Limb (tissue), 2 donors: Measurements from ENCODE around the gene RILP.

Experiments
- DNase-seq, 2 donors: peaks; one replicate each; pipeline ENCODE4 v3.0.0-alpha.2; 2016; ENCODE audit errors: extremely low spot score in 2 of 2

Gene RILP

DNA sequence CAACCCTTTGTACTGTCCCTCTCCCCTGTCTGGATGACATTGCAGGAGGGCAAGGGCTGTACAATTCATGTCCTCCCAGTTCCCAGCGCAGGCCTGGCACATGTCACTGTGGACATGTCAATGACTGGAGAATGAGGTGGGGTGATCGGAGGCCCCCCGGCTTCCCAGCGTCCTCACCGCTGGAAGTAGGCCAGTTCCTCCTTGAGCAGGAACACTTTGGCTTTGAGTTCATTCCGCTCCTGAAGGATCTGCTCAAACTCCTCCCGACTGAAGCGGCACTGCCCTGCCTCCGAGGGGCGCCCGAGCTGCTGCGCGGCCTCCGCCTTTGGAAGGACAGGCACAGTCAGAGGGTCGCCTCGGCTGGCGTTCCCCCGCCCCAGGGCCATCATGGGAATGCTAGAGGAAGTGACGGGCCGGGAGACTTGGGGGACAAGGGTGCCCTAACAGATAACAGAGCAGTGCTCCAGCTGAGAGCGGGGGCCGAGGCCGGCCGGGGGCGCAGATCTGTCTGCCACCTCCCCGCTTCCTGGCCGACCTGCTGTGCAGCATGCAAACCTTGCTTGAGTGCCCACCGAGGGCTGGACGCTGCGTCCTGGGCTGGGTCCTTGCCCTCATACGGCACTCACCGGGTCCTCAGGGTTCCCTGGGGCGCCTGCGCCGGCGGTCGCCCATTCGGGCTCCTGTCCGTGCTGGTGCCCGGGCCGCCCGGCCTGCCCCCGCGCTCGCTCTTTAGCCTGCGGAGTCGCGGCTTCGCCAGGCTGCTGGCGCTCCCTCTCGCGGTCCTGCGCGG, 1.3 kb downstream of the RILP start:
- peak; percentile 9 to 43 for DNase-seq

DNA sequence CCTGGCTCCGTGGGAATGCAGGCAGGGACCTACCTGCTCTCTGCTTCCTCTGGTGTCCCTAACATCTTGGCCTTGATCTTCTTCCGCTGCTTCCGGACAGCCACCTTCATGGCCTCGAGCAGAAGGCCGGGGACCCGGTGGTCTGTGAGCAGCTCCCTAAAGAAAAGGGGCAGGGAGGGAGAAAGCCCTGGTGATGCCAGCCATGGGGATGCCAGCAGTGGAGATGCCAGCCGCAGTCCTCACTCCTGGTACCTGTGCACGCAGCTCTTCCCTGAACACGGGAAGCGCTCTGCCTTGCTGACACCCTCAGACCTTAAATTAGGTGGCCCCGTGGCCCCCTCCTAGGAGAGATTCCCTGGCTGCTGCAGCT, 1.9 kb downstream of the RILP start:
- no peak for DNase-seq

DNA sequence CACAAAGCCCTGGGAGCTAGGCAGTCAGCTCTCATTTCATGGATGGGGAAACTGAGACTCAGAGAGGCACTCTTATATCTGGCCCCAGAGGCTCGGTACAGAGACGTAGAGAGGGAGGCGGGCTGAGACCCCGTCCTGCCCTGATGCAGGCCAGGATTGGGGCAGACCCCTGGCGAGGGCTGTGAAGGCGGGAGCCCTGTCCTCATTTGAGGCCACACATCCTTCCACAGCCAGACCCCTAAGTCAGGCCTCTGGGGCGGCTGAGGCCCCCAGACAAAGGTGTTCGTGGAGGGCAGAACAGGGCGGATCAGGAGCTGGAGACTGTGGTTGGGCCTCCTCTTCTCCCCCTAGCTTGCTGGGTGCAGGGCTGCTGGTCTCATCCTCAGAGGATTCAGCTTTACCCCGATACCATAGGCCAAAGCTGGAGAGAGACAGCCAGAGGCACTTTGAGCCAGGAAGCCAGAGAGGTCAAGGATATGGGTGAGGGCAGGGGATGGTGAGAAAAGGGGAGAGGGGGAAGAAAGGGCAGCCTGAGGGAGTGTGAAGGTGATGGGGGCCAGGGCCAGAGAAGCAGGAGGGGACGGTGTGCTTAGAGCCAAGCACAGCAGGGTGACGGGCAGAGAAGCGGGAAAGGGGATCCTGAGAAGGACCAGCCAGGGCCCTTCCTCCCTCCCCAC, 3.3 kb downstream of the RILP start:
- DNase-seq = no peak

DNA sequence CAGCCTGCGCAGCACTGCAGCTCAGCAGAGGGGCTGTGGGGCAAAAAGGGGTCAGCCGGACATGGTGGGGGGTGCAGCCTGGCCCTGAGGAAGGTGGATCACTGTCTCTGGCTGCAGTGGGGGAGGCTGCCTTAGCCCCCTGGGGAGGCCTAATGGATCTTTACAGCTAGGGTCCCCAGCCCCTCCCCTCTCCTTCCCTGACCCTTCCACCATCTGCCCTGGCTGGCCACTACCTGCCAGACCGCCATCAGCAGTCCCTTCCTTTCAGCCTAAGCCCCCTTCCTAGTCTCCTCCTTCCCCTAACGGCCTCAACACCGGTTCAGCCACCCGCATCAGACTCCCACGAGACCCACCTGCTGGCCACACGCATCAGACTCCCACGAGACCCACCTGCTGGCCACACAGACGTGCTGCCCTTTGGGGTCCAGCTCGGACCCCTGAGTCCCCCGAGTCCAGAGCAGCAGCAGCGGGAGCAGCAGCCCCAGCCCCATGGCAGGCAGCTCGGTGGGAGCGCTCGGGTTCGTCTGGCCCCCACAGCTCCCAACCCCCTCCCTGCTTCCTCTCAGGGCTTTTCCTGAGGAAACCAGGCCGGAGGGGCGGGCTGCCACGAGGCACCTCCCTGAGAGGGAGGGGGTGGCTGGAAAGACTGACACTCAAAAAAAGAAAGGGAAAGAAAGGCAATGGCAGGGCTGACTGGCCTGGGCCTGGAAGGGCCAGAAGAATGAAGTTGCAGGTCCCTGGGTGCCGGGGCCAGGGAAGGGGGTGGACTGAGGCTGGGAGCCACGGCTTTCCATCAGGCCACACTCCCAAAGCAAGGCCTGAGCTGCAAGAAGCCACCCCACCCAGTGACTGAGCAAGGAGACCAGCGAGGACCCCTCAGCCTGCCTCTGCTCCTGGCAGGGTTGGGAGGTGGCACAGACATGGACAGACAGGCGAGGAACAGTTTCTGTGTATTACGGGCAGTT, 4.2 kb downstream of the RILP start, which contains the start of gene SCARF1:
Gene SCARF1 (minus strand): TSS at position 526 of the 965 bp plus-strand sequence. CDS start 35 bp downstream, at position 491.
- DNase-seq = peak in 1 of 2 donors; percentile 48

DNA sequence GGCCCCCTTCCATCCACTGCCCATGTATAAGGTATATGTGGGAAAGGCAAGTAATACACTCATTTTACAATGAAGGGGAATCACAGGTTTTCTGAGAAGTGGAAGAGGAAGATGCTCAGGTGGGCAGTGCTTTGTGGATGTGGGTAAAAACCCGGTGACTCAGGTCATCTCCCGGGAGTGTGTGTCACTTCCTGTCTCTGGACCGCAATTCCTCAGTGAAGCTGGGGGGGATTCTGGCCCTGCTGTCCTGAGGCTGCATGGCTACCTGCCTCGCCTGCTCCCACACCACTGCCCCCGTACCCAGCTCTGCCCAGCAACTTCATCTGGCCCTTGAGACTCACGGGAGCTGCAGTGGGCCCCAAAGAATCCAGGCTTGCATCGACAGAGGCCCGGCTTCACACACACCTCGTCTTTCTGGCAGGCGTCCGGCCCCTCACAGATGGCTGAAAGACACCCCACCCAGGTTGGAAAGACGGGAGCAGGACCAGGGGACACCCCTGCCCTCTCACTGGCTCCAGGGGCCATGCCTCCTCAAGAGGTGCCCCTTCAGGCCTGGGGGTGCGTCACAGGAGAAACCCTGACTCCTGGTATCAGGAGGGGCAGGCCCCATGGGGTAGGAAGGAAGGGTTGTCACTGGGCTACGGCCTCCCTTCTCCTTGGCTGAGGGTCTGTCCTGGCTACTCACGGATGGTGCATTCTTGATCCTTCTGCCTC, 5.0 kb downstream of the RILP start:
- no peak for DNase-seq

DNA sequence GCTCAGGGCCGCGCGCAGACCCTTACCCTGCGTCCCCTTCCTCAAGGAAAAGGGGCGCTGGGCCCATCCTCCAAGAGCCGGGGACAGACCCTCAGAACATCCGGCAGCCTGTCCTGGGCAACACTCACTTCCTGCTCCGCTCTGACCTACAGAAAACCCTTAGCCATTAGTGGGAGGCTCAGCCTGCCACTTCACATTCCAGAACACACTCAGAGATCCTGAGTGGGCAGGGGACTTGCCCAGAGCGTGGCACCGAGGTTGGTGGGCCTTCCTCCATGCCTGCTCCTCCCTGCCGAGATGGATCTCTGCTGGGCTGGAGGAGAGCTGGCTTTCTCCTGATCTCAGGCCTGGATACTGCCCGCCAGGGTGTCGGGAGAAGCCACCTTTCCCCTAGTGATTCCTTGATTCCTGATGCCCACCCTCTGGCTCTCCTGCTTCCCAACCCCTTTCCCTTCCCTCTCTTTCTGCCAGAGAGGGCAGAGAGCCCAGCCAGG, 5.6 kb downstream of the RILP start:
- DNase-seq = no peak

DNA sequence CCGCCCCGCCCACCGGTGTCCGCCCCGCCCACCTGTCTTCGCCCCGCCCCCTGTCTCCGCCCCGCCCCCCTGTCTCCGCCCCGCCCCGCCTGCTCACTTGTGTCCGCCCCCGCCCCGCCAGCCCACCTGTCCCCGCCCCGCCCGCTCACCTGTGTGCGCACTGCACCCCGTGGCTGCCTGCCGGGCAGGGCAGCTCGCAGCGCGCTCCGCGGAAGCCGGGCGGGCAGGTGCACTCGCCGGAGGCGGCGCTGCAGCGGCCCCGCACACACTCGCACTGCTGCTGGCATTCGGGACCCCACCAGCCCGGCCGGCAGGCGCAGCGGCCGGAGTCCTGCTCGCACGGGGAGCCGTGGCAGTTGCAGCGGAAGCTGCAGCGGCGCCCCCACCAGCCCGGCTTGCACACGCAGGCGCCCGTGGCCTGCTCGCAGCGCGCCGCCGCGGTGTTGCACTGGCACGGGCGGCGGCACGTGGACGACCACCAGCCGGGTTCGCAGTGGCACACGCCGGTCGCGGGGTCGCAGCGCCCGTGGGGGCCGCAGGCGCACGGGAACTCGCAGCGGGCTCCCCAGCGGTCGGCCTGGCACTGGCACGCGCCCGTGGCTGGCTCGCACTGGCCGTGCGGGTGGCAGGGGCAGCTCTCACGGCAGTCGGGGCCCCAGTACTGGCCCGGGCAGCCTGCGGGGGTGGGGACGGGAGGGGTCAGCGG, 6.2 kb downstream of the RILP start:
- DNase-seq = peak in 1 of 2 donors; percentile 68

DNA sequence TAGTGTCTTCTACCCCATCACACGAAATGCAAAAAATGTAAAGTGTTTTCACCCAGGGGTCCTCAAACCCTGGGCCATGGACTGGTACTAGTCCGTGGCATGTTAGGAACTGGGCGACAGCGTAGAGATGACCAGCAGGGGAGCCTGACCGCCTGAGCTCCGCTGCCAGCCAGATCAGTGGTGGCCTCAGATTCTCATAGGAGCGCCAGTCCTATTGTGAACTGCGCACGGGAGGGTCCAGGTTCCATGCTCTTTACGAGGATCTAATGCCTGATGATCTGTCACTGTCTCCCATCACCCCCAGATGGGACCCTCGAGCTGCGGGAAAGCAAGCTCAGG, 8.6 kb downstream of the RILP start:
- no peak for DNase-seq

DNA sequence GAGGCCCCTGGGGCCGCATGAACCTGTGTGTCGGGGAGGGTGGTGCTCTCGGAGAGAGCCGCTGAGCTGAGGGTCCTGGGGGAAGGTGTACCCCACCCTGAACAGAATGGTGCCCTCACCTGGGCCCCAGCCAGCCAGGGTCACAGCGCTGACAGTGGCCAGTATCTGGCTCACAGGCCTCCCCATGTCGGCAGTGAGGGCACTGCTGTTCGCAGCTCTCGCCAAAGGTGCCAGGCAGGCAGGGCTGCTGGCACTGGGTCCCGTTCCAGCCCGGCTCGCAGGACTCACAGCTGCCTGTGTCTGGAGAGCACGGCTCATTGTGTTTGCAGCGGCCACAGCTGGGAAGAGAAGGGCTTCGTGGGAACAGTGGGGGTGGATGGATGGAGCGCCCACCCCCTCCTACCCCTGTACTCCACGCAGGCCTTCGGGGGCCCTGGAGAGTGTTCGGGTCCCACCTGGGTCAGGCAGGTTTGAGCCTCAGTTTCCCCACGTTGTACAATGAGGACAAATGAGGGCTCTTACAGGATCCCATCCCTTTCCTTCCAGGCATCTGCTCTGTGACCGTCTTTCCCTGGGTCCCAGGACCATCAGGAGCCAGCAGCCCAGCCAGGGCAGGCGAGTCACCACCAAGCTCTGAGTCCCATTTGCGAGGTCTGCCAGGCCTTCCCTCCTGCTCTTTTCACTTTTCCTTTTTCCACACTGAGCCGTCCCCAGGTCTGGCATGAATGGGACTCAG, 9.2 kb downstream of the RILP start:
- no peak for DNase-seq

DNA sequence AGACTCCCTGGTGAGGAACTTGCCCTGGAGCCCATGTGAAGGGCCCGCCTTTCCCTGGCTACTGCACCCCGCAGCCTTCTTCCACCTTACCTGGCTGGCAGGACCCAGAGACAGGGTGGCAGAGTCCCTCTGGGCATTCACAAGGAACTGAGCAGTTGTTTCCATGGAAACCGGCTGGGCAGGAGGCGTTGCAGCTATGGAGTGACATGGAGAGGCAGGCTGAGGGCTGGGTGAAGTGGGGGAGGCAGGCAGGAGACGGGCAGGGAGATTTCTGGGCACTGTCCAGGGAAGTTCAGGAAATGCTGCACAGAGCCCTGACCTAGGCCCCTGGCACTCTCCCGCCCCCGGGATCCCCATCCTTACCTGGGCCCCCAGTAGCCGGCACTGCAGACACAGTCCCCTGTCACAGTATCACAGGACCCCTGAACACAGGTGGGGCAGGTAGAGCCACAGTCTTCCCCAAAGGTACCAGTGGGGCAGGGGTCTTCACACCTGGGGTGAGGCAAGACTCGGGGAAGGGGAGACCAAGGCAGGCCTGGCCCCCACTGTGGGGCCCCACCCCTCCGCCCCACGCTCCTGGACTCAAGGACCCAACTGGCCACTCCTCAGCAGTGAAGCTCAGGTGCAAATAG, 10.0 kb downstream of the RILP start:
- DNase-seq = no peak

DNA sequence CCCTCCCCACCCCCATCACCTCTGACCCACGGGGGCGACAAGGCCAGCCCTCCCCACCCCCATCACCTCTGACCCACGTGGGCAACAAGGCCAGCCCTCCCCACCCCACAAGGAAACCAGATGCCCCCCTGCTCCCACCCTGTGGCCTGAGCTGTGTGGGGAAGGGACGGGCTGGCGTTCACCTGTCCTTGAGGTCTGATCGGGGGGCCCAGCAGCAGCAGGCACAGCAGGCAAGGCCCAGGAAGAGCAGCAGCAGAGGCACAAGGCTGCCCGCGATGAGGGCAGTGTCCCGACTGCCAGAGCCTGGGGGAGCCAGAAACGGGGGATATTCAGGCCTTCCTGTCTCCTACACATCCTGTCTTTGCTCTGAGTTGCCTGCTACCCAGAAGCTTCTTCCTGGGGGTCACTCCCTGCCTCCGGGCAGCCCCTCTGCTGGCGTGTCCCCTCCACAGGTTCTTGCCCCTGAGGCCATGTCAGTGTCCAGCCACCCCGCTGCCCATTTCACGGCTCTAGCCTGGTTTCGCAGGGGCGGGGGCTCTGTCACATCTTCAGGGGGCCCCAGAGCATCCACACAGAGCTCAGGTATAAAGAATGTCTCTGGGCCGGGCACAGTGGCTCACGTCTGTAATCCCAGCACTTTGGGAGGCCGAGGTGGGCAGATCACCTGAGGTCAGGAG, 10.9 kb downstream of the RILP start:
- DNase-seq = no peak

DNA sequence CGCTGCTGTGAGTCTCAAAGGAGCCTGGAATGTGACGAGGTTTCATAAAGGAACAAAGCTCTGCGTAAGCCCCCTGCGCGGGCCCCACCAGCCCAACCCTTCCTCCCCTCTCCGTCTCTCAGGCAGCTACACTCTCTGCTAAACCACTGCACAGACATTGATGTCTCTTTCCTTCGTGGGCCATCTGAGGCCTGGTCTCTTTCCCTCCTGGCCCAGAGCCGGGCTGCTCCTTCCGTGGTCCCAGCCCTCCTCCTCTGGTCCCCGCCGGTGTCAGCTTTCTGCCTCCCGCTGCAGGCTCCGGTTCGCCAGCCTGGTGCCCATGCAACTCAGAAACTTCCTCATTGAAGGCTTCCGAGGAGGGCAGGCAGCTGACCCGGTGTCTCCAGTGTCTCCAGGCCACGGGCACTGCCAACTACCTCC, 11.5 kb downstream of the RILP start:
- peak in 1 of 2 donors; percentile 76 for DNase-seq

DNA sequence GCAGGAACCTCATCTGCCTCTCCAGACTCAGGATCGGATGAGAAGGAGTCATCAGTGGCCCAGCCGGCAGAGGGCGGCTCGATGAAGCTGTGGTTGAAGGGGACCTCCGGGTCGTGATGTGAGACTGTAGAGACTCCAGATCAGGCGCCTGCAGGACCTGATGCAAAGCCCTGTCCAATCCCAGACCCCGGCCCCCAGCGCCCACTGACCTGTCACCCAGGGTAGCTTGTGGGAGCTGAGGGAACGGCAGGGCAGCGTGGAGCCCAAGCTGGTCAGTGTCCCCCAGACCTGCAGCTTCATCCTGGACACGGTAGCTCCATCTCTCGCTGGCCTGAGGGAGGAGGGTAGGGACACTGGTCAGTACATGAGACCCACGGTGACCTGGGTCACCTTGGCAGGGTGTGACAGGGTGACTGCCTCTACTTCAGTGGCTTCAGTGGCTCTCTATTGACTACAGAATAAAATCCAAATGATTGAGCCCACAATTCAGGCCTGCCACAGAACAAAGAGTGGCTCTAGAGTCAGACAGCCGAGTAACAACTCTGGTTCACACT, 12.9 kb downstream of the RILP start:
- no peak for DNase-seq

DNA sequence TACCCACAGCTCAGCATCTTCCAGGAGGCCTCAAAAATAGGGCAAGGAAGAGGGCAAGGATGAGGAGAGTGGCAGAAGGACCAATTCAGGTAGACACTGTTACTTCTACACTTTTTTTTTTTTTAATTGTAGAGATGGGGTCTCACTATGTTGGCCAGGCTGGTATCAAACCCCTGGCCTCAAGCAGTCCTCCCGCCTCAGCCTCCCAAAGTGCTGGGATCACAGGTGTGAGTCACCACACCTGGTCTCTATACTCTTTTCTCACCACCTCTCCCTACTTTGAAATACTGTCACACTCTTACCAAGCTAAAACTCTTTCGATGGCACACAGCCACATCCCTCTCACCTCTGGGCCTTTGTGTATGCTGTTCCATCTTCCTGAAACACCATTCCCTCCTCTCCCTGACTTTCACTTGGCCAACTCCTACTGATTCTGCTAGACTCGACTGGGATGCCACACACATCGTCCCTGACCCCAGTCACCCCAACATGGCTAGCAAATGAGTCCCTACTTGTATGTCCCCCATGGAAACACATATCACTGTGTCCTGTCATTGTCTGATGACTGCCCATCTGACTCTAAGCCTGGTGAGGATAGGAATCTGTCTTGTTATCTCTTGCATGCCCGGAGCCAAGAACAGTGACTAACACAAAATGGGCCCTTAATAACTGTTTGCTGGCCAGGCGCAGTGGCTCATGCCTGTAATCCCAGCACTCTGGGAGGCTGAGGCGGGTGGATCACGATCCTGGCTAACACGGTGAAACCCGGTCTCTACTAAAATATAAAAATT, 13.8 kb downstream of the RILP start:
- no peak for DNase-seq

DNA sequence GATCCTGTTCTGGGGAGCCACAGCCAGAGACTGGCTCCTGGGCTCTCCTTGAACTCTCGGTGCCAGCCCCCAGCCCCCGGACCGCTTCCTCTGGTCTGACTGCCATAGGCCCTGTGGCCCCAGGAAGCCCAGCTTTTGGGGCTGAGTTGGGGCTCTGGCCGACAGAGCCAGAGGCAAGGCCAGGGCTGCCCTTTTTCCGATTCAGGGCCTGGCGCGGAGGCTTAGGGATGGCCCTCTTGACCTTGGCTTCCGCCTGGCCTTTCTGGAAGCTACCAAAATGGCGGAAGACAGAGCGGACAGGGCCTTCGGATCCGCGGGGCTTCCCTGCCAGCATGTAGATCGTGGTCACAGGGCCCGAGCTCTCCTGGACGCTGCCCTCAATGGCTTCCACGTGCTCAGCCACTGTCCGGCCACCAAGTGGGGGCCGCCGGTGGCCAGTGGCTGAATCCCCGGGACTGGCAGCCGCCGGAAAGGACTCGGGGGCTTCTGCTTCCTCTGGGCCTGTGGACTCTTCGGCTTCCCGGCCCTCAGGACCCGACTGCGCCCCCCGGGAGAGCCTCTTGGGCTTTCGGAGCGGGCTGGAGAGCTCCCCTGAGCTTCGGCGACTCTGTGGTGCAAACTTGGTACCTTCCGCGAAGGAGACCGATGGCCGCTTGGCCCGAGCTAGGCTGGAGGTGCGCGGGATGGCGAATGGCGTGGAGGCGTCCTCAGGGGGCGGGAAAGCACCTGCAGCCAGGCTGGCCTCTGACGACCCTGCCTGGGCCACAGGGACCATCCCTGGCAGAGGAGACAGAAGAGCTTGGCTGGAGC, 14.6 kb downstream of the RILP start:
- no peak for DNase-seq

DNA sequence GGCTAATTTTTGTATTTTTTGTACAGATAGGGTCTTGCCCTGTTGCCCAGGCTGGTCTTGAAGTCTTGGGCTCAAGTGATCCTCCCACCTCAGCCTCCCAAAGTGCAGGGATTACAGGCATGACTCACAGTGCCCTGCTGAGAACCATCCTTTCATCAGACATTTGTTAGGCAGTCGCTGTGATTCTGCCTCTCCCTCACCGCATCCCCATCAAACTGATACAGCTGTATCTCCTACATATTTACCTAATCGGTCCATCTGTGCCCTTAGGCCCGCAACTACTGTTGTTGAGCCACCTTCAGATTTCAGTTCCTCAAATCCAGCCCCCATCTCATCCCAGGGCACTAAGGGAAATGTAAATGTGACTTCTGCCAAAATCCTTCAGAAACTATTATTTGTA, 19.0 kb downstream of the RILP start:
- DNase-seq = no peak
